Measurements from ENCODE around the gene EIF3K.
"Not testable (repeated sequence)": the region's sequence is repeated elsewhere in the genome, so short reads cannot be mapped to it uniquely, and the experiment has no call there.

EIF3K gene

DNA sequence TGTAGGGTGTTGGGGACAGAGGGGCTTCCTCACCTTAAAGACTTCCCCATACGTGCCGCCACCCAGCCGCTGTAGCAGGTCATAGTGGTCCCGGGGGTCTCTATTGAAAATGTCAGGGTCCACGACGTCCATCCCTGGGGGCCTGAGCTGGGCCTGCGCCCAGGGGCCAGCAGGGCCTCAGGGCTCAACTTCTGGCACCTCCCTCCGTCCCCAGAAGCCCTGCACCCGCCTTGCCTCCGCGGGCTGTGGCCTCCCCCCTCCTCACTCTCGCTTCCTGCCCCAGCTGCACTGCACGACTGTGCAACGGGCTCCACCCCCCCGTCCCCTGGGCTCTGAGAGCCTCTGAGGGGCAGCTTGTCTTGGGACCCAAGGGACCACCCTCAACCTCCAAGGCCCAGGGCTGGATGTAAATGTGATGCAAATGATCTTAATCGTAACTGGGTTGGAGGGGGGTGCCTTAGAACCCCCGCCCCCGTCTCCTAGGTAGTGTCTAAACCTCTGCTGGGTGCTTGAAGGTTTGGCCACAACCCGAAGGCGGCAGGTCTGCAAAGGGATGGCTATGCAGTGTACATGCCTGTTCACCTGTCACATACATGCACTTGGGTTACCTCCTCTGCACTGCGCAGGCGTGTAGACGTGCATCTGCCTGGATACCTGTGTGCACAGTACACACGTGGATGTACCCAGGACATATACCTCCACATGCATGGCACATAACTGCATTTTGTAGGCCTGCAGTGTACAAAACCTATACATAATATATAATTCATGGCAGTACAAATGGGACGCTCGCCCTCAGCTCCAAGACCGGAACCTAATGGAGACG, 1.0 kb upstream of the EIF3K start, which contains the start of gene MAP4K1:
TSS of gene MAP4K1 (minus strand) at position 190 of the 826 bp plus-strand sequence. CDS start at position 132, 58 bp downstream.
- H3K4me1 ChIP-seq (ENCODE audit: control insufficient read depth, insufficient read depth, low read length, poor library complexity, severe bottlenecking): peaks cover 7% of the 10 kb centered on the region
- WGBS, 2 experiments (ENCODE audit: insufficient coverage in 2 of 2): 82 to 84% methylated on average over 23 to 24 of the region's 28 CpGs
- H3K9me3 ChIP-seq (ENCODE audit: control insufficient read depth, low read length): no peaks in the 10 kb centered on the region
- peaks cover 28% of the 10 kb centered on the region for H3K36me3 ChIP-seq (ENCODE audit: control insufficient read depth, insufficient read depth, low read length)
- peak within 1 kb of the TSS; percentile 50 for H3K27ac ChIP-seq (ENCODE audit: low read depth, low read length, severe bottlenecking)
- peak within 1 kb of the TSS; percentile 96 for H3K4me3 ChIP-seq (ENCODE audit: extremely low read depth, insufficient read depth, low read length, poor library complexity, severe bottlenecking)

DNA sequence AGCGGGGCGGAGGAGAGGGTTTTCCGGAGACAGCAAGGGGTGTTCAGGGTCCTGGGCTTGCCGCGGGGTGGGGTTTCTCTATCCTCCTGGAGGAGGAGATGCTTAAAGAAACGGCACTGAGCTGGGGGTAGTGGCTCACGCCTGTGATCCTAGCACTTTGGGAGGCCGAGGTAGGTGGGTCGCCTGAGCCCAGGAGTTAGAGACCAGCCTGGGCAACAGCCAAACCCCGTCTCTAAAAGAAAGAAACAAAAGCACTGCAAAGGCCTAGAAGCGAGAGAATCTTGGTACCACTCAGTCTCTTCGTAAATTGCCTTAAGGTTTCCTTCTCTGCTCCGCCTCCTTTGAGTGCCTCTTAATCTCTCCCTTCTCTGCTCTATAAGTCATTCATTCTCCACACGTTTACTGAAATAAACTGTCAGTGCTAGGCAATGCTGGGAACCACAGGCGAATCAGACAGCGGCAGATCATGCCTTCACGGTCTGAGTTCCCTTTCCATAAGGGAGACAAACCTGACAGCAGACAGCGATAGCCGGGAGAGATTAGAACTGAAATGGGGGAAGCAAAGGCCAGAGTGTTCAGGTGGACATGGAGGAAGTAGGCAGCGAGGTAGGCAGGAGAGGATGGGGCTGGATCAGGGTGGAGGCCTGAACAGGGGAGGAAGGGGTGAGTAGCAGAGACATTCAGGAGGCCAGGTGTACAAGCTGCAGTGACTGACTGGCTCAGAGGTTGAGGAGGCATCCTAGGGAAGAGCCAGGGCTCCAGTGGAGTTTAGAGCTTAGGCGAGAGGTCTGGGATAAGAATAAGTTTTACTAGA, 580 bp downstream of the EIF3K start:
- Histone ChIP-seq H3K4me1 (ENCODE audit: control insufficient read depth, insufficient read depth, low read length, poor library complexity, severe bottlenecking) (peaks cover 7% of the 10 kb centered on the region), H3K9me3 (ENCODE audit: control insufficient read depth, low read length) (no peaks in the 10 kb centered on the region), H3K27ac (ENCODE audit: low read depth, low read length, severe bottlenecking) (peak overlapping the region; percentile 63), H3K4me3 (ENCODE audit: extremely low read depth, insufficient read depth, low read length, poor library complexity, severe bottlenecking) (peak overlapping the region; percentile 96), H3K36me3 (ENCODE audit: control insufficient read depth, insufficient read depth, low read length) (peaks cover 39% of the 10 kb centered on the region)
- WGBS, 2 experiments (ENCODE audit: insufficient coverage in 2 of 2): 22 to 23% methylated on average over 20 of the region's 21 CpGs

DNA sequence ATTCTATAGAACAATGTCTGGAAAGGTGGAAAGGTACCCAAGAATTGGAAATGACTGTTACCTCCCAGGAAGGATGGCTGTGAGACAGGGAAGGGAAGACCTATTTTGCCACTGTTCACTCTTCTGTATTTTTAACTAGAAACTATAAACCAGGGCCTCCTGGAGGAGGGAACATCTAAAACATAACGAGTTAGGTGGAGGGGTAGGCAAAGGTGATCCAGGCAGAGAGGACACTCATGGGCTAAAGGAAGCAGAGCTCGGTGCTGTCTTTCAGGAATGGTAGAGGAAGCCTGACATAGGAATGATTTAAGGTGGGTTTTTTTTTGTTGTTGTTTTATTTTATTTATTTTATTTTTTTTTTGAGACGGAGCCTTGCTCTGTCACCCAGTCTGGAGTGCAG, 5.8 kb downstream of the EIF3K start:
- H3K27ac ChIP-seq (ENCODE audit: low read depth, low read length, severe bottlenecking): no peak overlapping the region
- H3K9me3 ChIP-seq (ENCODE audit: control insufficient read depth, low read length): no peaks in the 10 kb centered on the region
- no peak overlapping the region for H3K4me3 ChIP-seq (ENCODE audit: extremely low read depth, insufficient read depth, low read length, poor library complexity, severe bottlenecking)
- no peaks in the 10 kb centered on the region for H3K4me1 ChIP-seq (ENCODE audit: control insufficient read depth, insufficient read depth, low read length, poor library complexity, severe bottlenecking)
- 94 to 100% methylated on average over 2 of the region's 3 CpGs for WGBS, 2 experiments (ENCODE audit: insufficient coverage in 2 of 2)
- peaks cover 89% of the 10 kb centered on the region for H3K36me3 ChIP-seq (ENCODE audit: control insufficient read depth, insufficient read depth, low read length)

DNA sequence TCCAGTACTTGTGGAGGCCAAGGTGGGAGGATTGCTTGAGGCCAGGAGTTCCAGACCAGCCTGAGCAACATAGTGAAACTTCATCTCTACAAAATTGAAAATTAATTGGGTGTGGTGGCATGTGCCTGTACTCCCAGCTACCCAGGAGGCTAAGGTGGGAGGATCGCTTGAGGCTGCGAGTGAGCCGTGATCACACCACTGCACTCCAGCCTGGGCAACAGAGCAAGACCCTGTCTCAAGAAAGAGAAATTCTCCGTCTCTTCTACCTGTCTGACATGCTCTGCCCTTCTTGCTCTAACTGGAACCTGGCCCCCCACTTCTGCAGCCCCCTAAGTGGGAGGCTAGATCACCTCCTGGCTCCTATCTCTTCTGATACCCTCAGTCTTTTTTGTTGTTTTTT, 7.4 kb downstream of the EIF3K start:
- Histone ChIP-seq H3K4me1 (ENCODE audit: control insufficient read depth, insufficient read depth, low read length, poor library complexity, severe bottlenecking) (peaks cover 3% of the 10 kb centered on the region), H3K27ac (ENCODE audit: low read depth, low read length, severe bottlenecking) (no peak overlapping the region), H3K36me3 (ENCODE audit: control insufficient read depth, insufficient read depth, low read length) (peaks cover 87% of the 10 kb centered on the region), H3K9me3 (ENCODE audit: control insufficient read depth, low read length) (no peaks in the 10 kb centered on the region), H3K4me3 (ENCODE audit: extremely low read depth, insufficient read depth, low read length, poor library complexity, severe bottlenecking) (no peak overlapping the region)
- 95 to 97% methylated on average over 2 to 4 of the region's 4 CpGs for WGBS, 2 experiments (ENCODE audit: insufficient coverage in 2 of 2)

DNA sequence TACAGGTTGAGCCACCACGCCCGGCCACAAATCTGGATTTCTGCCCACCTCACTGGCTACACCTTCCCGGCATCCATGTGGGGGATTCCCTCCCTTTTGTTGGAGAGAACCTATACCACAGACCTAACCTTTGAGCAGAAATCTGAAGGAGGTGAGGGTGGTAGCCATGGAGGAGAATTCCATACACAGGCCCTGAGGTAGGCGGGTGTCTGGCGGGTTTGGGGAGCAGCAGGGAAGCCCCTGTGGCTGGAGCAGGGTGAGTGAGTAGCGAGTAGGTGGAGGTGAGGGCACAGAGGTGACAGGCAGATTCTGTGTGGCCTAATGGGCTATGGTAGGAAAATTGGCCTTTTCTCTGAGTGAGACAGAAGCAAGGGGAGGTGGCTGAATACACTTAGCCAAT, 10.6 kb downstream of the EIF3K start:
- no peaks in the 10 kb centered on the region for H3K9me3 ChIP-seq (ENCODE audit: control insufficient read depth, low read length)
- 95 to 100% methylated on average over 5 to 6 of the region's 6 CpGs for WGBS, 2 experiments (ENCODE audit: insufficient coverage in 2 of 2)
- no peak overlapping the region for H3K27ac ChIP-seq (ENCODE audit: low read depth, low read length, severe bottlenecking)
- H3K4me3 ChIP-seq (ENCODE audit: extremely low read depth, insufficient read depth, low read length, poor library complexity, severe bottlenecking): no peak overlapping the region
- H3K4me1 ChIP-seq (ENCODE audit: control insufficient read depth, insufficient read depth, low read length, poor library complexity, severe bottlenecking): peaks cover 3% of the 10 kb centered on the region
- H3K36me3 ChIP-seq (ENCODE audit: control insufficient read depth, insufficient read depth, low read length): peaks cover 77% of the 10 kb centered on the region

DNA sequence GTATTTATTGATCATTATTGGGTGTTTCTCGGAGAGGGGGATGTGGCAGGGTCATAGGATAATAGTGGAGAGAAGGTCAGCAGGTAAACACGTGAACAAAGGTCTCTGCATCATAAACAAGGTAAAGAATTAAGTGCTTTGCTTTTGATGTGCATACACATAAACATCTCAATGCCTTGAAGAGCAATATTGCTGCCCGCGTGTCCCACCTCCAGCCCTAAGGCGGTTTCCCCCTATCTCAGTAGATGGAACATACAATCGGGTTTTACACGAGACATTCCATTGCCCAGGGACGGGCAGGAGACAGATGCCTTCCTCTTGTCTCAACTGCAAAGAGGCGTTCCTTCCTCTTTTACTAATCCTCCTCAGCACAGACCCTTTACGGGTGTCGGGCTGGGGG, 12.3 kb downstream of the EIF3K start:
- peaks cover 76% of the 10 kb centered on the region for H3K36me3 ChIP-seq (ENCODE audit: control insufficient read depth, insufficient read depth, low read length)
- not testable (repeated sequence) for H3K27ac ChIP-seq (ENCODE audit: low read depth, low read length, severe bottlenecking); H3K4me3 ChIP-seq (ENCODE audit: extremely low read depth, insufficient read depth, low read length, poor library complexity, severe bottlenecking)

DNA sequence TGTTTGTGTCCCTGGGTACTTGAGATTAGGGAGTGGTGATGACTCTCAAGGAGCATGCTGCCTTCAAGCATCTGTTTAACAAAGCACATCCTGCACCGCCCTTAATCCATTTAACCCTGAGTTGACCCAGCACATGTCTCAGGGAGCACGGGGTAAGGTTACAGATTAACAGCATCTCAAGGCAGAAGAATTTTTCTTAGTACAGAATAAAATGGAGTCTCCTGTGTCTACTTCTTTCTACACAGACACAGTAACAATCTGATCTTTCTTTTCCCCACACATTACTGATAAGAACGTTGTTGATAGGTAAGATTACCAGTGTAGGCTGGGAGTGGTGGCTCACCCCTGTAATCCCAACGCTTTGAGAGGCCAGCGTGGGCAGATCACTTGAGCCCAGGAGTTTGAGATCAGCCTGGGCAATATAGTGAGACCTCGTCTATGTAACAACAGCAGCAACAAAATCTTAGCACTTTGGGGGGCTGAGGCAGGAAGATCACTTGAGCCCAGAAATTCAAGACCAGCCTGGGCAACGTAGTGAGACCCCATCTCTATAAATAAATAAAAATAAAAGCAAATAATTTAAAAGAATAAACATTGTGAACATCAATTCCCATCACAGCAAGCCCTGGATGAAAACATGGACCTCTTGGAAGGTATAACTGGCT, 13.0 kb downstream of the EIF3K start:
- 81% methylated on average over 4 of the region's 7 CpGs; no CpG with 5 or more reads in 1 of the 2 experiments for WGBS, 2 experiments (ENCODE audit: insufficient coverage in 2 of 2)

More for the DNA sequence above, 12.3 kb downstream of the EIF3K start:
- H3K4me1 ChIP-seq (ENCODE audit: control insufficient read depth, insufficient read depth, low read length, poor library complexity, severe bottlenecking); H3K9me3 ChIP-seq (ENCODE audit: control insufficient read depth, low read length): not testable (repeated sequence)
- WGBS, 2 experiments (ENCODE audit: insufficient coverage in 2 of 2): 73 to 91% methylated on average over 4 to 5 of the region's 11 CpGs

DNA sequence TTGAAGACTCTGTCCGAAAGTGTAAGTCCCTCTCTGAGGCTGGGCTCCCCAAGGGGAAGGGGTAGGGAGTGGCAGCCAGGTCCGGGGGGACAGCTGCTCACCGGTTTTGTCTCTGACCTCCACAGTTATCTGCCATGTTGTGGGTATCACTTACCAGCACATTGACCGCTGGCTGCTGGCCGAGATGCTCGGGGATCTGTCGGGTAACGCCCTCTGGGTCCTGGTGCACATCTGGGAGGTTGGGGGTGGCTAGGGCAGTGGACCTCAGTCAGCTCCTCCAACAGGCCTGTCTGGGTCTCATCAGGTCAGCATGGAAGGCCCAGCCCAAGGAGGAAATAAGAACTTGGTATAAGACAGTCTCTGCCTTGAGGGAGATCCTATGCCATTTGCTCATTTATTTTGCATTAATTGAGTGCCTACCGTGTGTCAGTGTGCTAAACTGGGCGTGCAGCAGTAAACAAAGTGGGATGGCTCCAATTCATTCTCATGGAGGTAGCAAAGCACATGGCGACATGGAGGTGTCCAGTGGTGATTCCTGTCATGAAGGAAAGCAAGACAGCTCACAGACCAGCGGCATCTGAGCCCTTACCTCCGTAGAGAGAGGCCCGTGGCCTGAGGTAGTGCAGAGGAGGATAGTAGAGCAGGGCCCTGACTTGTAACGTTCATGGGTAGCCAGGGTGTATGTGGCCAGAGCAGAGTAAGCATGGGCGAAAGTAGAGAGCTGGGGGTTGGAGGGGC, 13.7 kb downstream of the EIF3K start:
- Histone ChIP-seq H3K36me3 (ENCODE audit: control insufficient read depth, insufficient read depth, low read length) (peaks cover 67% of the 10 kb centered on the region), H3K27ac (ENCODE audit: low read depth, low read length, severe bottlenecking) (no peak overlapping the region), H3K4me1 (ENCODE audit: control insufficient read depth, insufficient read depth, low read length, poor library complexity, severe bottlenecking) (peaks cover 3% of the 10 kb centered on the region), H3K9me3 (ENCODE audit: control insufficient read depth, low read length) (no peaks in the 10 kb centered on the region), H3K4me3 (ENCODE audit: extremely low read depth, insufficient read depth, low read length, poor library complexity, severe bottlenecking) (no peak overlapping the region)
- 94 to 97% methylated on average over 15 of the region's 16 CpGs for WGBS, 2 experiments (ENCODE audit: insufficient coverage in 2 of 2)

More for the DNA sequence above, 13.0 kb downstream of the EIF3K start:
- H3K27ac ChIP-seq (ENCODE audit: low read depth, low read length, severe bottlenecking); H3K4me1 ChIP-seq (ENCODE audit: control insufficient read depth, insufficient read depth, low read length, poor library complexity, severe bottlenecking); H3K9me3 ChIP-seq (ENCODE audit: control insufficient read depth, low read length); H3K4me3 ChIP-seq (ENCODE audit: extremely low read depth, insufficient read depth, low read length, poor library complexity, severe bottlenecking): not testable (repeated sequence)
- H3K36me3 ChIP-seq (ENCODE audit: control insufficient read depth, insufficient read depth, low read length): peaks cover 70% of the 10 kb centered on the region

DNA sequence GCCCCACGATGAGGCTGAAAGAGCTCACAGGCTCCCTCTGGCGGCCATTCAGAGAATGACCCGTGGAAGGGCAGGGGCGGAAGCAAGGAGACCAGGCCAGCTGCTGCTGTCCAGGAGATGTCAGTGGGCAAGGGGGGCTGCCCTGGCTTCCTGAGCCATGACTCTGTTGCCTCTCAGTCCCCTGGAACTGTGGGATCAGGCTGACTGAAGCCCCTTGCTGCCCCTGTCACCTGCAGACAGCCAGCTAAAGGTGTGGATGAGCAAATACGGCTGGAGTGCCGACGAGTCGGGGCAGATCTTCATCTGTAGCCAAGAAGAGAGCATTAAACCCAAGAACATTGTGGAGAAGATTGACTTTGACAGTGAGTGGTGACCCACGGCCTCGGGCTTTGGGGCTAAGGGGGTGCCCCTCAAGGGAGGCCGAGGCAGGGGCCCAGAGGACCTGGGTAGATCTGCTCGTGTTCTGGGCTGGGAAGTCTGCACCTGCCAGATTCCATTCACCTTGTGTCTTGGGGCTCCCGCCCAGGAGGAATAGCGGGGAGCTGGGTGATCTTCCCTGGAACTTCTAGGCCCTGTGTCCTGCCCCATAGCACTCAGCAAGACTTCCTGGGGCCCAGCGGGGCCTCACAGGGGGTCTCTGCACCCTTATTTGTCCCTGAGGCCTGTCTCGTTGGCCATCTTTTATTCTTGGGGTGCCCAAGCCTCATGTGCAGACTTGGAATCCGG, 15.9 kb downstream of the EIF3K start:
- 76 to 78% methylated on average over 17 of the region's 17 CpGs for WGBS, 2 experiments (ENCODE audit: insufficient coverage in 2 of 2)
- Histone ChIP-seq H3K4me1 (ENCODE audit: control insufficient read depth, insufficient read depth, low read length, poor library complexity, severe bottlenecking) (peaks cover 3% of the 10 kb centered on the region), H3K4me3 (ENCODE audit: extremely low read depth, insufficient read depth, low read length, poor library complexity, severe bottlenecking) (no peak overlapping the region), H3K36me3 (ENCODE audit: control insufficient read depth, insufficient read depth, low read length) (peaks cover 53% of the 10 kb centered on the region), H3K27ac (ENCODE audit: low read depth, low read length, severe bottlenecking) (no peak overlapping the region), H3K9me3 (ENCODE audit: control insufficient read depth, low read length) (no peaks in the 10 kb centered on the region)
